Measurements from ENCODE around the gene ABHD14A. TPM values are rescaled to one million over a fixed set of nuclear protein-coding genes. Genes with fewer than 3 reads are reported as not detected.

ABHD14A gene
- total RNA-seq, 2 donors from 2014 or later: 8.7 to 13.1 TPM

DNA sequence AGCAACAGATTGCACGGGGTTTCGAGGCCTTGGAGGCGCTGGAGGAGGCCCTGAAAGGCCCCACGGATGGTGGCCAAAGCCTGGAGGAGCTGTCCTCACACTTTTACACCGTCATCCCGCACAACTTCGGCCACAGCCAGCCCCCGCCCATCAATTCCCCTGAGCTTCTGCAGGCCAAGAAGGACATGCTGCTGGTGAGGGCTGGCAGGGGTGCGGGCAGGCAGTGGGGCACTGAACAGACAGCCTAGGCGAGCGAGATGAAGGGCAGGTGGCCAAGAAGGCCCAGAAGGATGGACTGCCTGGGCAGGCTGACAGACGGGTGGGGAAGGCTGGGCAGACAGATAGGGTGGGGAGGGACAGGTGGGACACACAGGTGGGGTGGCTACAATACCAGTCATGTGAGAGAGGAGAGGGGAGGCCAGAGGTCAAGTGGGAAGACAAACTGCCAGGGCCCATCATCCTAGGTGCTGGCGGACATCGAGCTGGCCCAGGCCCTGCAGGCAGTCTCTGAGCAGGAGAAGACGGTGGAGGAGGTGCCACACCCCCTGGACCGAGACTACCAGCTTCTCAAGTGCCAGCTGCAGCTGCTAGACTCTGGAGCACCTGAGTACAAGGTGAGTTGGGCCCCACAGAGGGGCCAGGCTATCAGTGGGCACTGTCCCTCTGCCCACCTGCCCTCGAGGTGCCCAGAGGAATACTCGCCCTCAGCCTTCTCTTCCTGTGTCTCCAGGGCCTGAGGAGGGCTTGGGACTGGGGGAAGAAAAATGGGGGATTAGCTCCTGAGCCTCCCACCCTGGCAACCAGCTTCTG is 29.6 kb upstream of the ABHD14A start:
- peaks cover 14 to 23% of the 10 kb centered on the region in 2 donors for H3K4me1 Mint-ChIP-seq (ENCODE audit: low read depth in 2 of 2)
- no peaks in the 10 kb centered on the region for H3K27me3 Mint-ChIP-seq
- no peak overlapping the region for H3K27ac Mint-ChIP-seq
- no peak overlapping the region for H3K4me3 Mint-ChIP-seq
- H3K36me3 Mint-ChIP-seq: no peaks in the 10 kb centered on the region
- ATAC-seq (no peak), DNase-seq (ENCODE audit: low spot score) (peak; percentile 55)
- H3K9me3 Mint-ChIP-seq: no peaks in the 10 kb centered on the region

DNA sequence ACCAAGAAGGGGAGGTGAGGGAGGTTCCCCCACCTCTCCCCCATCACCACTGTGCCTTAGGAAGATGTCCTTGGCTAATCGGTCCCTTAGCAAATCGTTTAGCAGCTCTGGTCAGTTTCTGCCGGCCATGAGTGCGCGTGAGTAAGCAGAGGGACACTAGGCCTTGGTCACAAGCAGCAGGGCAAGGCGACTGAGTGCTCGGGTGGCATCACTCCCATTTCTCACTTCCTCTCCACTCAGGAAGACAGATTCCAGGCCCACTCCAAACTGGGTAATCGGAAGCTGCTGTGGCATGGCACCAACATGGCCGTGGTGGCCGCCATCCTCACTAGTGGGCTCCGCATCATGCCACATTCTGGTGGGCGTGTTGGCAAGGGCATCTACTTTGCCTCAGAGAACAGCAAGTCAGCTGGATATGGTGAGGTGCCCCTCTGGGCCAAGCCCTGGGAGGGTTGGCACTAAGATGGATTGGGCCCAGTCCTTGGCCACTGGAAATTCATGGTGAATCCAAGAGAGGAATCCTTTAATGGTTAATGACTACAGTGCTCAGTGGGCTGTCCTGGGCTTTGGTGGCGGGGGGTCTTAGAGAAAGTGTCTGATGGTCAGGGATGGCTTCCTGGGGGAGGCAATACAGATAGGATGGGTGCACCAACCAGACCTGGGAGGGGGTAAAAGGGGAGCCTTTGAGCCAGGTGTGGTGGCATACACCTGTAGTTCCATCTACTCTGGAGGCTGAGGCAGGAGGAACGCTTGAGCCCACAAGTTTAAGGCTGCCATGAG is 28.7 kb upstream of the ABHD14A start:
- no peak overlapping the region for H3K27ac Mint-ChIP-seq
- ATAC-seq: no peak
- peak; percentile 59 for DNase-seq (ENCODE audit: low spot score)

DNA sequence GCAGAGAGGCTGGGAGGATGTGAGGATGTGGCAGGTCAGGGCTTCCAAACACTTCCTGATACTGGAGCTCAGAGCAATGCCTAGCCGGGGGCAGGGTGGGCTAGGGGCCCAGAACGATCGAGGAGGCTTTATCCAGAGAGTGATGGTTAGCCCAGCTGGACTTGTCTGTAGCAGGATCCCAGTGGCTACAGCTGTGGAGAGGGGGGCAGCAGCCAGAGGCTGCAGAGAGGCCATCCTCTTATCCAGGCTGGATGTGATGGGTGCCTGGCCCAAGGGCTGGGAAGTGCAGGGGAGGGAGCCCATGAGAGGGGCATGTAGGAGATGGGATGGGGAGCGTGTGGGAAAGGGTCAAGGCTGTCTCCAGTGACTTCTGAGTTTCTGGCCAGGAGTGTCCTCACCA is 28.1 kb upstream of the ABHD14A start:
- H3K36me3 Mint-ChIP-seq: no peaks in the 10 kb centered on the region
- H3K27ac Mint-ChIP-seq: no peak overlapping the region
- peaks cover 5 to 10% of the 10 kb centered on the region in 2 donors for H3K4me1 Mint-ChIP-seq (ENCODE audit: low read depth in 2 of 2)
- no peak overlapping the region for H3K4me3 Mint-ChIP-seq
- H3K27me3 Mint-ChIP-seq: peaks cover 0 to 2% of the 10 kb centered on the region in 2 donors
- H3K9me3 Mint-ChIP-seq: no peaks in the 10 kb centered on the region
- ATAC-seq (no peak), DNase-seq (ENCODE audit: low spot score) (peak; percentile 37)

More for the DNA sequence above, 28.7 kb upstream of the ABHD14A start:
- H3K9me3 Mint-ChIP-seq: no peaks in the 10 kb centered on the region
- H3K27me3 Mint-ChIP-seq: peaks cover 0 to under 1% of the 10 kb centered on the region in 2 donors
- no peak overlapping the region for H3K4me3 Mint-ChIP-seq
- H3K4me1 Mint-ChIP-seq (ENCODE audit: low read depth in 2 of 2): peaks cover 6 to 14% of the 10 kb centered on the region in 2 donors
- no peaks in the 10 kb centered on the region for H3K36me3 Mint-ChIP-seq

DNA sequence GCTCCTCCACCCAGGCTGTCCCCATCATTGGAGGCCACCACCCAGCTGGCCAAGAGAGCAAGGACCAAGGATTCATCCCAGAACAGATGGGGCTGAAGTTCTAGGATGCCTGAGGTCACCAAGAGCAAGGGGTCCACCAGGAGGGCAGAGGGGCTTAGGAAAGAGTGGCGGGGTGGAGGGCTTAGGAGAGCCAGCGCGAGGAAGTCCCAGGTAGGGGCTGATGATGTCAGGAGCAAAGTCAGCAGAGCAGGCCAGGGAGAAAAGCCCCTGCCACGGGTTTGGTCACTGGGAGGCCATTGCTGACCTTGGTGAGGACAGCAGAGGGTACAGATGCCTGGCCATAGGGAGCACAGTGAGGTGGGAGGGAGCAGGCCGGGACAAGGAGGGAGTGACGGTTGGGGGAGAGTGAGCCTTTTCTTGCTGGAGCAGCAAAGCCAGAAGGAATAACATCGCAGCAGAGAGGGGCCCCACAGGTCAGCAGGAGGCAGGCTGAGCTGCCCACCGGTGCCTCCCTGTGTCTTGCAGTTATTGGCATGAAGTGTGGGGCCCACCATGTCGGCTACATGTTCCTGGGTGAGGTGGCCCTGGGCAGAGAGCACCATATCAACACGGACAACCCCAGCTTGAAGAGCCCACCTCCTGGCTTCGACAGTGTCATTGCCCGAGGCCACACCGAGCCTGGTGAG is 27.5 kb upstream of the ABHD14A start:
- no peak overlapping the region for H3K4me3 Mint-ChIP-seq
- H3K36me3 Mint-ChIP-seq: no peaks in the 10 kb centered on the region
- peaks cover 0 to 4% of the 10 kb centered on the region in 2 donors for H3K27me3 Mint-ChIP-seq
- peaks cover 4 to 5% of the 10 kb centered on the region in 2 donors for H3K4me1 Mint-ChIP-seq (ENCODE audit: low read depth in 2 of 2)
- DNase-seq (ENCODE audit: low spot score) (peak; percentile 47), ATAC-seq (no peak)
- H3K9me3 Mint-ChIP-seq: no peaks in the 10 kb centered on the region
- H3K27ac Mint-ChIP-seq: no peak overlapping the region

DNA sequence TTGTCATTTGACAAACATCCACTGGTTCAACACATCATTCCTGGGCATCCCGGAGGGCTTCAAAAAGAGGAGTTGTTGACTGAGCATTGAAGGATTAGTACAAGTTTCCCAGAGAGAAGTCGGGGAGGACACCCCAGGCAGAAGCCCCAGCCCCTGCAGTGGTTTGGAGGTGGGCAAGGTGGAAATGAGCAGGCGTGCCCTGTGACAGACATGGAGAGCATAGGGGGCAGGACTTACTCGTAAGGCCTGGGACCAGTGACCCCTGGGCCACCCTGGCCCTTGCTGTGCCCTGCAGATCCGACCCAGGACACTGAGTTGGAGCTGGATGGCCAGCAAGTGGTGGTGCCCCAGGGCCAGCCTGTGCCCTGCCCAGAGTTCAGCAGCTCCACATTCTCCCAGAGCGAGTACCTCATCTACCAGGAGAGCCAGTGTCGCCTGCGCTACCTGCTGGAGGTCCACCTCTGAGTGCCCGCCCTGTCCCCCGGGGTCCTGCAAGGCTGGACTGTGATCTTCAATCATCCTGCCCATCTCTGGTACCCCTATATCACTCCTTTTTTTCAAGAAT is 26.8 kb upstream of the ABHD14A start:
- peaks cover 2 to 6% of the 10 kb centered on the region in 2 donors for H3K27me3 Mint-ChIP-seq
- no peaks in the 10 kb centered on the region for H3K36me3 Mint-ChIP-seq
- H3K4me3 Mint-ChIP-seq: no peak overlapping the region
- no peak overlapping the region for H3K27ac Mint-ChIP-seq
- H3K9me3 Mint-ChIP-seq: no peaks in the 10 kb centered on the region
- H3K4me1 Mint-ChIP-seq (ENCODE audit: low read depth in 2 of 2): peaks cover under 1 to 4% of the 10 kb centered on the region in 2 donors
- DNase-seq (ENCODE audit: low spot score): peak; percentile 34
- ATAC-seq: no peak

DNA sequence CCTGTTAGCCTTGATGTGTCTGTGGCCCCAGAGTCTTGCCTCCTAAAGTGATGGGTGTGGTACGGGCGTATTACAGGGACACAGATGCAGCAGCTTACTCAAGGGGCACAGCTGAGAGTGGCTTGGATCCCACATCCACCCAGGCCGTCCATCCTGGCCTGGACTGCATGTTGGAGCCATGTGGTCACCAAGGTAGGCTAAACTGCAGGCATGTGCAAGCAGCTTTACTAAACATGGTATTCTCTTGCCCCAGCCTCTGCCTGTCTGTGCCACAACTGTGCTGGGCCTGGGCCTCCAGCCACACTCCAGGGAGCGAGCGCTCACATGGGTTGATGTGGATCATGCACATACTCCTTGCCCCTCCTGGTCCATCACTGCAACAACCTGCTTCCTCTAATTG is 25.7 kb upstream of the ABHD14A start:
- no peaks in the 10 kb centered on the region for H3K36me3 Mint-ChIP-seq
- no peaks in the 10 kb centered on the region for H3K9me3 Mint-ChIP-seq
- no peak overlapping the region for H3K27ac Mint-ChIP-seq
- peaks cover 0 to 3% of the 10 kb centered on the region in 2 donors for H3K4me1 Mint-ChIP-seq (ENCODE audit: low read depth in 2 of 2)
- DNase-seq (ENCODE audit: low spot score) (peak; percentile 38), ATAC-seq (no peak)
- no peak overlapping the region for H3K4me3 Mint-ChIP-seq
- peaks cover 12 to 16% of the 10 kb centered on the region in 2 donors for H3K27me3 Mint-ChIP-seq

DNA sequence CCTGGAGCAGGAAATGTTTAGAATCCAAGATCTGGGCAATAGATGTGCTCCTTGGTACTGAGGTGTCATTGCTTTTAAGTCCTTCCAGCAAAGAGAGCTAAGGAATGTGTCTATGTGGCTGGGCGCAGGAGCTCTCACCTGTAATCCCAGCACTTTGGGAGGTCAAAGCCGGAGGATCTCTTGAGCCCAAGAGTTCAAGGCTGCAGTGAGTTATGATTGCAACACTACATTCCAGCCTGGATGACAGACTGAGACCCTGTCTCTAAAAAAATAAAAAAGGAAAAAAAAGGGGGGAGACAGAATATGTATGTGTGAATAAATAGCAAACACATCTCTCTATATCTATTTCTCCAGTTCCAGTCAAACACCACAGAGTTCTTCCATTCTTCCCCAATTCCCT is 24.0 kb upstream of the ABHD14A start:
- Mint-ChIP-seq H3K27ac (no peak overlapping the region), H3K4me3 (no peak overlapping the region), H3K36me3 (no peaks in the 10 kb centered on the region), H3K27me3 (peaks cover 22% of the 10 kb centered on the region in 2 donors), H3K9me3 (no peaks in the 10 kb centered on the region), H3K4me1 (ENCODE audit: low read depth in 2 of 2) (no peaks in the 10 kb centered on the region)
- DNase-seq (ENCODE audit: low spot score): no peak
- no peak for ATAC-seq

DNA sequence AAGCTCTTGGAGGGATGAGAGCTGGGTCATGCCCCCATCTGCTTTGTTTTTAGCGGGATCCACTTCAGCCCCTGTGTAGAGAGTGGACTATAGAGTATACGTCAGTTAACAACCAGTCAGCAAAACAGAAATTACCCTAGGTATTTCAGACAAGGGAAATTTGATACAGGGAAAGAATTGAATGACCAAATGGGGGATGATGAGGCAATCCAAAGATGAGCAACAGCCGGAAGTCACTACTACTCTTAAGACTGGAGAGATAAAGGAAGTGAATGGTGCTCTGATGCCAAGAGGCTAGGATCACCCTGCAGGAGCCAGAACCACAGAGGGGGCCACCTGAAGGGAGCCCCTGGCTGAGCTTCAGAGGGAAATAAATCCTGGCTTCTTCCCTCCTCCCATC is 21.4 kb upstream of the ABHD14A start:
- H3K4me1 Mint-ChIP-seq (ENCODE audit: low read depth in 2 of 2): peaks cover 0 to 4% of the 10 kb centered on the region in 2 donors
- no peak overlapping the region for H3K27ac Mint-ChIP-seq
- no peak for ATAC-seq
- H3K9me3 Mint-ChIP-seq: no peaks in the 10 kb centered on the region
- peaks cover 22 to 26% of the 10 kb centered on the region in 2 donors for H3K27me3 Mint-ChIP-seq
- no peaks in the 10 kb centered on the region for H3K36me3 Mint-ChIP-seq
- H3K4me3 Mint-ChIP-seq: no peak overlapping the region
- no peak for DNase-seq (ENCODE audit: low spot score)

DNA sequence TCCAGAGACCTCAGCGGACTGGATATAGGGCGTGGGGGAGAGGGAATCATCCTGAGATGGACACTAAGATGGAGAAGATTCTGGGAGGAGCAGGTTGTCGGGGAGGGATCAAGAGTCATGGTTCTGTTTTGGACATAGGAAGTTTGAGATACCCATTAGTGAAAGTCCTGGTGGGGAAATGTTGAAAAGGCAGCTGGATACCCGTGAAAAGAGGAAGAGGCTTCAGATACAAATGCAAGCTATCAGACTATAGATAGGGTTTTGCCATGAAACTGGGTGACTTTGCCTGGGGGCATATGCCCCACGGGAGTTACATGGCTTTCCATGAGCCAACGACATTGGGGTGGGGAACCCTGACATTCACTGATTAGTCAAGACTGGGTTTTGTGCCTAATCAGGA is 20.8 kb upstream of the ABHD14A start:
- Mint-ChIP-seq H3K27ac (no peak overlapping the region), H3K27me3 (peaks cover 22 to 26% of the 10 kb centered on the region in 2 donors), H3K36me3 (no peaks in the 10 kb centered on the region), H3K4me1 (ENCODE audit: low read depth in 2 of 2) (peaks cover 0 to 4% of the 10 kb centered on the region in 2 donors), H3K4me3 (no peak overlapping the region), H3K9me3 (no peaks in the 10 kb centered on the region)
- no peak for ATAC-seq
- no peak for DNase-seq (ENCODE audit: low spot score)

DNA sequence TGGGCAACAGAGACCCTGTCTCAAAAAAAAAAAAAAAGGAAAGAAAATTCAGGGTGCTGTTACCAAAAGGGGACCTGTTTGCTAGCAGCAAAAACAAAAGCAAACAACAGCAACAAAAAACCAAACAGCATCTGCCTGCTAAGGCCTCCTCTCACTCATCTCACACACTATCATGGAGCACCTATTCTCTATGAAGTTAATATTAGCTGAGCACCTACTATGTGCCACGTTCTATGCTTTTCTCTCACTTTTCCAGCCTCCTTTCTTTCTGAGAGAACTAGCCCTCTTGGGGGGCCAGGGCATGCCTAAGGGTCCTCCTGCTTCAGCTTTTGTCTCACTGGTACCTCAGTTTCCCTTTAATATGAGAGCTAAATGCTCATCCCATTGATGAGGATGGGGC is 20.2 kb upstream of the ABHD14A start:
- Mint-ChIP-seq H3K27me3 (peaks cover 22 to 26% of the 10 kb centered on the region in 2 donors), H3K4me3 (no peak overlapping the region), H3K36me3 (no peaks in the 10 kb centered on the region), H3K4me1 (ENCODE audit: low read depth in 2 of 2) (peaks cover 0 to 4% of the 10 kb centered on the region in 2 donors), H3K27ac (no peak overlapping the region), H3K9me3 (no peaks in the 10 kb centered on the region)
- DNase-seq (ENCODE audit: low spot score) (no peak), ATAC-seq (no peak)

DNA sequence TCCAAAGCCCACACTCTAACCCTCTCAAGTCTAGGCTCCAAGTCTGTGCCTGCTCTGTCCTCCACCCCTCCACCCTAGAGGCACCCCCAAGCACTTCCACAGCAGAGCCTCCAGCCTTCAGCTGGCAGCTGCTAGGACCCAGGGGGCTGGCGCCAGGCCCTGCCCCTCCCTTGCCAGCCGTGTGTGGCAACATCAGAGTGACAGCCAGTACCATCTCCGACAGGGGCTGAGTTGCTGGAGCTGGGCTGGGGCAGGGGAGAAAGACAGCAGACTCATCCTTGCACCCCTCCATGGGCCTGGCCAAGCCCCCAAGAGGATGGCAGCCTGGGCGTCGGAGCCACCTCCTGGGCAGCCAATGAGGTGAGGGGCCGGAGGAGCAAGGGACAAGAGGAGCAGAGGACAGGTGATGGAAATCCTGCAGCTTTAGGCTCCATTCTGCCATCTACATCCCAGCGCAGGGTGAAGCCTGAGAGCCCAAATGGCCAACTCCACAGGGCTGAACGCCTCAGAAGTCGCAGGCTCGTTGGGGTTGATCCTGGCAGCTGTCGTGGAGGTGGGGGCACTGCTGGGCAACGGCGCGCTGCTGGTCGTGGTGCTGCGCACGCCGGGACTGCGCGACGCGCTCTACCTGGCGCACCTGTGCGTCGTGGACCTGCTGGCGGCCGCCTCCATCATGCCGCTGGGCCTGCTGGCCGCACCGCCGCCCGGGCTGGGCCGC is 19.5 kb upstream of the ABHD14A start, which contains the start of gene GPR62:
TSS of gene GPR62 (plus strand) at position 207 of the 718 bp plus-strand sequence. CDS start at position 479, 272 bp downstream.
- no peaks in the 10 kb centered on the region for H3K9me3 Mint-ChIP-seq

DNA sequence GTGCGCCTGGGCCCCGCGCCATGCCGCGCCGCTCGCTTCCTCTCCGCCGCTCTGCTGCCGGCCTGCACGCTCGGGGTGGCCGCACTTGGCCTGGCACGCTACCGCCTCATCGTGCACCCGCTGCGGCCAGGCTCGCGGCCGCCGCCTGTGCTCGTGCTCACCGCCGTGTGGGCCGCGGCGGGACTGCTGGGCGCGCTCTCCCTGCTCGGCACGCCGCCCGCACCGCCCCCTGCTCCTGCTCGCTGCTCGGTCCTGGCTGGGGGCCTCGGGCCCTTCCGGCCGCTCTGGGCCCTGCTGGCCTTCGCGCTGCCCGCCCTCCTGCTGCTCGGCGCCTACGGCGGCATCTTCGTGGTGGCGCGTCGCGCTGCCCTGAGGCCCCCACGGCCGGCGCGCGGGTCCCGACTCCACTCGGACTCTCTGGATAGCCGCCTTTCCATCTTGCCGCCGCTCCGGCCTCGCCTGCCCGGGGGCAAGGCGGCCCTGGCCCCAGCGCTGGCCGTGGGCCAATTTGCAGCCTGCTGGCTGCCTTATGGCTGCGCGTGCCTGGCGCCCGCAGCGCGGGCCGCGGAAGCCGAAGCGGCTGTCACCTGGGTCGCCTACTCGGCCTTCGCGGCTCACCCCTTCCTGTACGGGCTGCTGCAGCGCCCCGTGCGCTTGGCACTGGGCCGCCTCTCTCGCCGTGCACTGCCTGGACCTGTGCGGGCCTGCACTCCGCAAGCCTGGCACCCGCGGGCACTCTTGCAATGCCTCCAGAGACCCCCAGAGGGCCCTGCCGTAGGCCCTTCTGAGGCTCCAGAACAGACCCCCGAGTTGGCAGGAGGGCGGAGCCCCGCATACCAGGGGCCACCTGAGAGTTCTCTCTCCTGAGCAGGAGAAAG is 18.7 kb upstream of the ABHD14A start:
- ATAC-seq: peak; percentile 58 to 68
- Mint-ChIP-seq H3K9me3 (no peaks in the 10 kb centered on the region), H3K36me3 (no peaks in the 10 kb centered on the region), H3K4me1 (ENCODE audit: low read depth in 2 of 2) (peaks cover 0 to 4% of the 10 kb centered on the region in 2 donors), H3K27me3 (peaks cover 22 to 25% of the 10 kb centered on the region in 2 donors), H3K27ac (no peak overlapping the region), H3K4me3 (no peak overlapping the region)
- no peak for DNase-seq (ENCODE audit: low spot score)

More for the DNA sequence above, 19.5 kb upstream of the ABHD14A start, which contains the start of gene GPR62:
- ATAC-seq (no peak), DNase-seq (ENCODE audit: low spot score) (no peak)
- Mint-ChIP-seq H3K4me3 (no peak within 1 kb of the TSS), H3K27me3 (peaks cover 22 to 26% of the 10 kb centered on the region in 2 donors), H3K4me1 (ENCODE audit: low read depth in 2 of 2) (peaks cover 0 to 4% of the 10 kb centered on the region in 2 donors), H3K36me3 (no peaks in the 10 kb centered on the region), H3K27ac (no peak within 1 kb of the TSS)
